CD4-positive, CD25-positive, alpha-beta regulatory T cell (primary cell): ENCODE data around the gene NPIPA8. TPM values are rescaled to one million over a fixed set of nuclear protein-coding genes. Genes with fewer than 3 reads are reported as not detected.
"Not testable (repeated sequence)": the region's sequence is repeated elsewhere in the genome, so short reads cannot be mapped to it uniquely, and the experiment has no call there.

Experiments
- ATAC-seq, 2 donors: fragments of 150-1000 bp; cut with Tn5 transposase; one replicate each; pipeline ENCODE4 v1.10.0; 2021; ENCODE audit warnings: low read depth in 2 of 2, moderate number of reproducible peaks in 2 of 2, moderate library complexity in 1 of 2
- DNase-seq, 3 donors: peaks; one replicate each; pipeline versions ENCODE4 v3.0.0 to v3.0.0-alpha.2; 2012 to 2022; ENCODE audit warnings: mixed read lengths in 1 of 3
- H3K27ac ChIP-seq: one replicate; pipeline ENCODE4 v1.7.0; 2013; ENCODE audit warnings: mild to moderate bottlenecking, low read length; ENCODE audit not compliant: insufficient read depth, poor library complexity, severe bottlenecking
- H3K27me3 ChIP-seq: one replicate; pipeline ENCODE4 v1.7.0; 2013; ENCODE audit warnings: low read length; ENCODE audit not compliant: control insufficient read depth, insufficient read depth
- H3K36me3 ChIP-seq: one replicate; pipeline ENCODE4 v1.7.0; 2013; ENCODE audit warnings: mild to moderate bottlenecking, low read length, moderate library complexity; ENCODE audit not compliant: control insufficient read depth, insufficient read depth
- H3K4me1 ChIP-seq: 2 replicates; pipeline ENCODE4 v1.7.0; 2013; ENCODE audit warnings: mild to moderate bottlenecking, low read length; ENCODE audit not compliant: insufficient read depth, control insufficient read depth, poor library complexity, severe bottlenecking
- H3K4me3 ChIP-seq: one replicate; pipeline ENCODE4 v1.7.0; 2013; ENCODE audit warnings: low read depth, mild to moderate bottlenecking, low read length, moderate library complexity
- H3K9me3 ChIP-seq, 2 experiments: 1 replicate in 1 of 2; 2 replicates in 1 of 2; pipeline ENCODE4 v1.7.0; 2013; ENCODE audit warnings: low read length in 2 of 2, mild to moderate bottlenecking in 1 of 2, moderate library complexity in 1 of 2; ENCODE audit not compliant: control insufficient read depth in 2 of 2
- H3K27ac Mint-ChIP-seq, 3 donors: one replicate each; pipeline ENCODE4 v1.8.0; 2020 to 2022; ENCODE audit warnings: mild to moderate bottlenecking in 3 of 3, mixed read lengths in 3 of 3, moderate library complexity in 2 of 3
- H3K27me3 Mint-ChIP-seq: one replicate; pipeline ENCODE4 v1.8.0; 2022; ENCODE audit warnings: mild to moderate bottlenecking, mixed read lengths
- H3K36me3 Mint-ChIP-seq: one replicate; pipeline ENCODE4 v1.8.0; 2020; ENCODE audit warnings: mixed read lengths
- H3K4me1 Mint-ChIP-seq, 4 donors: one replicate each; pipeline ENCODE4 v1.8.0; 2020 to 2022; ENCODE audit warnings: mixed read lengths in 4 of 4, mild to moderate bottlenecking in 1 of 4
- H3K4me3 Mint-ChIP-seq, 4 donors: one replicate each; pipeline ENCODE4 v1.8.0; 2020 to 2022; ENCODE audit warnings: mild to moderate bottlenecking in 4 of 4, mixed read lengths in 4 of 4, moderate library complexity in 3 of 4
- H3K9me3 Mint-ChIP-seq, 7 donors: one replicate each; pipeline ENCODE4 v1.8.0; 2020 to 2022; ENCODE audit warnings: mixed read lengths in 7 of 7, mild to moderate bottlenecking in 3 of 7, moderate library complexity in 2 of 7
- polyA plus RNA-seq, 4 donors: library from polyadenylated mRNA; unstranded; fragments of 300-500 nt; fragmentation: Illumina TruSeq; gene quantifications; one replicate each; pipeline ENCODE4 v1.2.3, GENCODE V29; 2021
- total RNA-seq: library from RNA; stranded (reverse); gene quantifications from one replicate; pipeline ENCODE4 v1.2.3, GENCODE V29; 2022

NPIPA8 gene
- total RNA-seq (not detected), polyA plus RNA-seq (under 1 TPM in 3 of 4 donors, not detected in 1; 0.29 to 0.65 (median 0.55) TPM)

GRCh38 chr16:18336636-18337035 is at the start of gene NPIPA8:
Gene NPIPA8, minus strand, starts transcription at chr16:18336736. Its CDS starts 4,074 bp downstream, at chr16:18332662.
- not testable (repeated sequence) for H3K27ac ChIP-seq, H3K27me3 Mint-ChIP-seq, DNase-seq, H3K9me3 ChIP-seq, H3K27ac Mint-ChIP-seq, H3K4me1 ChIP-seq, H3K36me3 ChIP-seq, H3K27me3 ChIP-seq, H3K4me3 Mint-ChIP-seq, ATAC-seq, H3K9me3 Mint-ChIP-seq, H3K36me3 Mint-ChIP-seq, H3K4me3 ChIP-seq, H3K4me1 Mint-ChIP-seq

GRCh38 chr16:18385285-18385684 is 48.7 kb upstream of the NPIPA8 start:
- ATAC-seq, H3K36me3 Mint-ChIP-seq, H3K27me3 Mint-ChIP-seq, H3K4me3 ChIP-seq, H3K4me1 ChIP-seq, H3K27me3 ChIP-seq, H3K4me3 Mint-ChIP-seq, H3K9me3 ChIP-seq, H3K27ac Mint-ChIP-seq, H3K36me3 ChIP-seq, H3K27ac ChIP-seq, H3K4me1 Mint-ChIP-seq, H3K9me3 Mint-ChIP-seq, DNase-seq: not testable (repeated sequence)

- not testable (repeated sequence) for H3K27ac ChIP-seq, H3K4me1 ChIP-seq, H3K4me3 Mint-ChIP-seq, H3K27ac Mint-ChIP-seq, ATAC-seq, H3K9me3 ChIP-seq, DNase-seq, H3K36me3 ChIP-seq, H3K27me3 ChIP-seq, H3K9me3 Mint-ChIP-seq, H3K4me1 Mint-ChIP-seq, H3K36me3 Mint-ChIP-seq, H3K4me3 ChIP-seq, H3K27me3 Mint-ChIP-seq
These were observed 48.3 kb upstream of the NPIPA8 start for GRCh38 chr16:18384869-18385268.

GRCh38 chr16:18384098-18384636 is 47.6 kb upstream of the NPIPA8 start:
- not testable (repeated sequence) for H3K4me3 ChIP-seq, H3K9me3 Mint-ChIP-seq, H3K27ac Mint-ChIP-seq, H3K9me3 ChIP-seq, H3K4me1 ChIP-seq, H3K4me3 Mint-ChIP-seq, H3K27ac ChIP-seq, H3K4me1 Mint-ChIP-seq, H3K27me3 Mint-ChIP-seq, ATAC-seq, DNase-seq, H3K36me3 Mint-ChIP-seq, H3K27me3 ChIP-seq, H3K36me3 ChIP-seq

GRCh38 chr16:18382696-18383095 is 46.2 kb upstream of the NPIPA8 start:
- H3K4me3 Mint-ChIP-seq, H3K27me3 Mint-ChIP-seq, ATAC-seq, H3K27ac ChIP-seq, H3K27me3 ChIP-seq, H3K9me3 ChIP-seq, H3K4me3 ChIP-seq, H3K36me3 ChIP-seq, H3K4me1 ChIP-seq, DNase-seq, H3K9me3 Mint-ChIP-seq, H3K4me1 Mint-ChIP-seq, H3K27ac Mint-ChIP-seq, H3K36me3 Mint-ChIP-seq: not testable (repeated sequence)

- H3K27ac ChIP-seq, H3K36me3 Mint-ChIP-seq, H3K4me3 Mint-ChIP-seq, H3K9me3 ChIP-seq, H3K27ac Mint-ChIP-seq, H3K4me3 ChIP-seq, H3K27me3 Mint-ChIP-seq, H3K4me1 ChIP-seq, ATAC-seq, H3K9me3 Mint-ChIP-seq, H3K27me3 ChIP-seq, H3K36me3 ChIP-seq, DNase-seq, H3K4me1 Mint-ChIP-seq: not testable (repeated sequence)
These were observed 11.2 kb upstream of the NPIPA8 start for GRCh38 chr16:18347742-18348141.

GRCh38 chr16:18346993-18347392 is 10.5 kb upstream of the NPIPA8 start:
- H3K9me3 Mint-ChIP-seq, H3K4me1 ChIP-seq, H3K4me1 Mint-ChIP-seq, H3K27ac Mint-ChIP-seq, ATAC-seq, H3K36me3 ChIP-seq, H3K36me3 Mint-ChIP-seq, DNase-seq, H3K27ac ChIP-seq, H3K27me3 Mint-ChIP-seq, H3K4me3 ChIP-seq, H3K9me3 ChIP-seq, H3K4me3 Mint-ChIP-seq, H3K27me3 ChIP-seq: not testable (repeated sequence)

- not testable (repeated sequence) for H3K4me3 ChIP-seq, H3K27me3 ChIP-seq, H3K27ac ChIP-seq, ATAC-seq, H3K4me1 Mint-ChIP-seq, H3K36me3 ChIP-seq, H3K27me3 Mint-ChIP-seq, H3K27ac Mint-ChIP-seq, H3K4me1 ChIP-seq, H3K9me3 Mint-ChIP-seq, DNase-seq, H3K36me3 Mint-ChIP-seq, H3K9me3 ChIP-seq, H3K4me3 Mint-ChIP-seq
These were observed 8.1 kb upstream of the NPIPA8 start for GRCh38 chr16:18344634-18345033.
